Kidney (tissue), 14 donors: ENCODE data around the gene BCAR1. TPM values are rescaled to one million over a fixed set of nuclear protein-coding genes. Genes with fewer than 3 reads are reported as not detected.
A peak's percentile ranks its signal among the peaks of the same experiment; 100 is the strongest.

ENCODE experiments used
- DNase-seq, 5 donors: peaks; one replicate each; pipeline ENCODE4 v3.0.0-alpha.2; 2013 to 2020
- FAIRE-seq: peaks from 2 replicates; lab custom pipeline; 2012; peaks lifted over from hg19 to GRCh38; lab: Jason Lieb, UNC
- H3K27ac ChIP-seq, 2 donors: one replicate each; pipeline ENCODE4 v1.7.0; 2013; ENCODE audit warnings: low read depth in 2 of 2, low read length in 2 of 2, inconsistent platforms in 1 of 2
- H3K27me3 ChIP-seq: one replicate; pipeline ENCODE4 v1.7.1; 2013; ENCODE audit warnings: low read length, inconsistent platforms; ENCODE audit not compliant: control insufficient read depth, insufficient read depth
- H3K36me3 ChIP-seq, 3 donors: one replicate each; pipeline versions ENCODE4 v1.7.0 to v1.7.1; 2013; ENCODE audit warnings: low read length in 3 of 3, control low read depth in 1 of 3, inconsistent platforms in 1 of 3; ENCODE audit not compliant: insufficient read depth in 3 of 3, control insufficient read depth in 2 of 3
- H3K4me1 ChIP-seq, 3 donors: one replicate each; pipeline versions ENCODE4 v1.7.0 to v1.7.1; 2013; ENCODE audit warnings: low read length in 3 of 3, inconsistent platforms in 1 of 3, low read depth in 1 of 3; ENCODE audit not compliant: control insufficient read depth in 2 of 3, insufficient read depth in 2 of 3
- H3K4me3 ChIP-seq, 3 donors: one replicate each; pipeline versions ENCODE4 v1.7.0 to v1.8.1; 2013; ENCODE audit warnings: low read length in 3 of 3, control low read depth in 1 of 3, inconsistent platforms in 1 of 3
- H3K9ac ChIP-seq, 3 donors: one replicate each; pipeline versions ENCODE4 v1.7.0 to v1.7.1; 2013; ENCODE audit warnings: low read length in 3 of 3, control low read depth in 1 of 3, inconsistent platforms in 1 of 3
- H3K9me3 ChIP-seq, 3 donors: one replicate each; pipeline versions ENCODE4 v1.7.0 to v1.7.1; 2013; ENCODE audit warnings: low read length in 3 of 3, control low read depth in 1 of 3, inconsistent platforms in 1 of 3; ENCODE audit not compliant: control insufficient read depth in 2 of 3, insufficient read depth in 1 of 3
- CTCF ChIP-seq: IDR thresholded peaks from 3 replicates; pipeline ENCODE4 v1.5.1; 2012; ENCODE audit warnings: mild to moderate bottlenecking, moderate library complexity, borderline replicate concordance; ENCODE audit not compliant: insufficient read depth; ENCODE audit errors: extremely low read depth
- intact Hi-C: fragments of 100-400 bp; cut with DNase I; formaldehyde crosslinking; loops from one replicate; pipeline ENCODE4 v1.11.1; 2022
- polyA plus RNA-seq: library from polyadenylated mRNA; stranded (reverse); fragments of 350-450 nt; fragmentation: Illumina TruSeq; extraction: RNeasy Lipid Tissue Mini Kit (QIAGEN cat#74804); gene quantifications from one replicate; pipeline ENCODE4 v1.2.3, GENCODE V29; 2014; ENCODE audit warnings: low read depth, low replicate concordance; ENCODE audit not compliant: insufficient read depth
- total RNA-seq: library from RNA; stranded (reverse); fragmentation: NEBNext Ultra II Directional; extraction: Animal tissue kit (Norgen Biotek cat#: 25700); gene quantifications from one replicate; pipeline ENCODE4 v1.2.1, GENCODE V29; 2021
- donor health status: control.
- donor health status: control.
- donor health status: control.
- donor health status: control.
- donor health status: control.
- donor health status: DM: yes; HTN: yes; CAD: no.
- donor health status: Normal renal cell carcinoma (clear cell type).

BCAR1 gene
- total and polyA plus RNA-seq, 2 donors from 2014 or later, result 69.1 to 123 TPM

- no peaks in the 10 kb centered on the region for H3K36me3 ChIP-seq
- no peaks in the 10 kb centered on the region for H3K9me3 ChIP-seq
- TF ChIP-seq CTCF, result no peak
- H3K4me3 ChIP-seq, result no peak overlapping the region
- H3K27me3 ChIP-seq, result no peaks in the 10 kb centered on the region
- H3K4me1 ChIP-seq, result peaks cover 0 to 73% (median 55%) of the 10 kb centered on the region in 3 donors
- peak overlapping the region in 2 of 3 donors; percentile 17 to 55 for H3K9ac ChIP-seq
- no peak overlapping the region for H3K27ac ChIP-seq
- DNase-seq (peak in 2 of 5 donors; percentile 38 to 66), FAIRE-seq (no peak)
- intact Hi-C loops, result no loop called here
Measured at GRCh38 chr16:75257886-75258806, 6.7 kb upstream of the BCAR1 start.

GRCh38 chr16:75256696-75257343 lies 5.4 kb upstream of the BCAR1 start:
- no peak for TF ChIP-seq CTCF
- DNase-seq (peak; percentile 67 to 83 (median 81)), FAIRE-seq (no peak)
- Histone ChIP-seq H3K9me3 (no peaks in the 10 kb centered on the region), H3K27me3 (no peaks in the 10 kb centered on the region), H3K4me3 (no peak overlapping the region), H3K9ac (peak overlapping the region in 2 of 3 donors; percentile 18 to 53), H3K4me1 (peaks cover 0 to 73% (median 61%) of the 10 kb centered on the region in 3 donors), H3K27ac (peak overlapping the region; percentile 65 to 71), H3K36me3 (no peaks in the 10 kb centered on the region)
- intact Hi-C loops, result no loop called here

GRCh38 chr16:75256059-75256571 lies 4.7 kb upstream of the BCAR1 start:
- TF ChIP-seq CTCF, result no peak
- H3K27ac ChIP-seq, result peak overlapping the region; percentile 20 to 71
- peaks cover 0 to 68% (median 56%) of the 10 kb centered on the region in 3 donors for H3K4me1 ChIP-seq
- H3K4me3 ChIP-seq, result no peak overlapping the region
- H3K27me3 ChIP-seq, result no peaks in the 10 kb centered on the region
- DNase-seq, result peak in 2 of 5 donors; percentile 80 to 82
- H3K9ac ChIP-seq, result peak overlapping the region in 1 of 3 donors; percentile 53
- no peaks in the 10 kb centered on the region for H3K9me3 ChIP-seq
- intact Hi-C loops, result no loop called here
- no peak for FAIRE-seq
- H3K36me3 ChIP-seq, result no peaks in the 10 kb centered on the region
